ENCODE data around the gene TPH1.
"Not testable (repeated sequence)": the region's sequence is repeated elsewhere in the genome, so short reads cannot be mapped to it uniquely, and the experiment has no call there.

TPH1 gene

DNA sequence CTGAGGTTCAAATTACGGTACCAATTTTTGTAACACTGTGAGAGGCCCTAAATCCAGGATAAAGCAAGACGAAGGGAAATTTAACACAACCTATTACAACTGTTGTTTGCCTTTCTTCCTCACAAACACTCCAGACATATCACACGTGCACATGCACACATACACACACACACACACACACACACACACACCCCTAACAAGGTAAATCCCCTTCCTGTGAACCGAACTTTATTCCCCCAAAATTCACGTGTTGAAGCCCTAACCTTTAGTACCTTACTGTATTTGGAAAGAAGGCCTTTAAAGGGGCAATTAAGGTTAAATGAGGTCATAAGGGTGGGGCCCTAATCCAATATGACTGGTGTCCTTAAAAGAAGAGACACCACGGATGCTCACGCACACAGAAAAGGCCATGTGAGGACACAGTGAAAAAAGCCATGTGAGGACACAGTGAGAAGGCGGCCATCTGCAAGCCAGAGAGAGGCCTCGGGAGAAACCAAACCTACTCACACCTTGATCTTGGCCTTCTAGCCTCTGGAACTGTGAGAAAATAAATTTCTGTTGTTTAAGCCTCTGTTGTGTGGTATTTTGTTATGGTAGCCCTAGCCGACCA, 35.0 kb downstream of the TPH1 start:
- WGBS (ENCODE audit: insufficient coverage, insufficient read length): no CpG with 5 or more reads among the region's 10 CpGs

DNA sequence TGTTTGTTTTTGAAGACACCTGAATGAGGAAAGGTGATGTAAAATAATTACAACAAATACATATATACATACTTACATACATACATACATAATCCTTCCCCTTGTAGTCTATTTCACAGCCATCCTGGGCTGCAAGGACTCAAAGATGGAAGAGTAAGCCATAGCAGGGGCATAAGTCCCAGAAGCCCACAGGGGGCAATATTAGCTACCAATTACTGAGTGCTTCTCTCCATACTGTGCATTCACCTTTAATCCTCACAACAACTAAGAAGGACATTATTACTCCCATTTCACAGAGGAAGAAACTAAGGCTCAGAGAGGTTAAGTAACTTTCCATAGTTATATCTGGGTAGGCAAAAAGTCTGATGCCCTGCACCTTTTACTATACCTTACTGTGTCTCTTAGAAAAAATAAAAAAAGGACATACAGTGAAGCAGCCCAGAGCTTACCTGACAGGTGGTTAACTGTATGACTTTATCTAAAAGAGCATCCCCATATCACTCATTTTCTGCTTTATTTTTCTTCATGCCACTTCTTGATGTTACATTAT, 35.9 kb downstream of the TPH1 start:
- Histone ChIP-seq H3K36me3 (ENCODE audit: control insufficient read depth, insufficient read depth, low read length) (no peaks in the 10 kb centered on the region), H3K9me3 (ENCODE audit: control insufficient read depth, insufficient read depth, low read length) (no peaks in the 10 kb centered on the region), H3K27ac (ENCODE audit: low read length) (no peak overlapping the region), H3K27me3 (ENCODE audit: control insufficient read depth, insufficient read depth, low read length) (no peaks in the 10 kb centered on the region; the same call in 1 of the 2 replicates), H3K4me1 (ENCODE audit: control insufficient read depth, insufficient read depth, low read length) (no peaks in the 10 kb centered on the region; the same call in 1 of the 2 replicates), H3K4me3 (ENCODE audit: low read length) (no peak overlapping the region)
- no peak for DNase-seq (ENCODE audit: low read depth, low spot score)

More for the DNA sequence above, 35.0 kb downstream of the TPH1 start:
- H3K27me3 ChIP-seq (ENCODE audit: control insufficient read depth, insufficient read depth, low read length): no peaks in the 10 kb centered on the region; the same call in 1 of the 2 replicates
- no peaks in the 10 kb centered on the region for H3K9me3 ChIP-seq (ENCODE audit: control insufficient read depth, insufficient read depth, low read length)
- H3K4me3 ChIP-seq (ENCODE audit: low read length): no peak overlapping the region
- no peaks in the 10 kb centered on the region for H3K36me3 ChIP-seq (ENCODE audit: control insufficient read depth, insufficient read depth, low read length)
- H3K27ac ChIP-seq (ENCODE audit: low read length): no peak overlapping the region
- no peak for DNase-seq (ENCODE audit: low read depth, low spot score)
- no peaks in the 10 kb centered on the region; the same call in 1 of the 2 replicates for H3K4me1 ChIP-seq (ENCODE audit: control insufficient read depth, insufficient read depth, low read length)

DNA sequence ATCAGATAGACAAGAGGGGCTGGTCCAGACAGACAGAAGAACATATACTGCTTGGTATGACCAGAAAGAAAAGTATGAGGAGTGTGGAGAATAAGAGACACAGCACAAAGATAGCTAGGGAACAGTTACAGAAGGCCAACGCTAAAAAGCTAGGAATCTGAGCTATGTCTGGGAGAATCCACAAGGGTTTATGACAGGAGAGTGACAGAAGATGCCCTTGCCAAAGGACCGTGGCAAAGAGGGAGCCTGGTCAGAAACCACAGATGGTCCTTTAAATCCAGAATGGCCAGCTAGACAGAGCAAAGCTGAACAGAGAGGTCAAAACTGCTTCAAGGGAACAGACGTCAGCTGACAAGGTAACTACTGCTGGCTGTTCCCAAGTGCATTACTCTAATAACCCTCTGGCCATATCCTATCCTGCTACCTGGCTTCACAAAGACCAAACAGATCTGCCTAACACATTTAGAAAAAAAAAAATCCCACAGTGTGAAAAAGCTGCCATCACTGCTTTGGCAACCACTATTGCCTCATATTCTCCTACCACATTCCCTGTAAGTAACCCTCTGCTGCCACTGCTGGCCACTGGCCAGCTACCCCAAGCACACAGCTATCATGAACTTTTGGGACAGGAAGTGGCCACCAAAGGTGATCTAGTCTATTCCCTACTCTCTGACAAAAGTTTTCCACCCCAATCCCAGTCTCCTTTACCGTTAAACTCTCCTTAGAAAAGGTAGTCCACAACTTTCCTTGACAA, 40.5 kb downstream of the TPH1 start:
- no CpG with 5 or more reads among the region's 4 CpGs for WGBS (ENCODE audit: insufficient coverage, insufficient read length)
- H3K9me3 ChIP-seq (ENCODE audit: control insufficient read depth, insufficient read depth, low read length): no peaks in the 10 kb centered on the region
- no peak for DNase-seq (ENCODE audit: low read depth, low spot score)
- no peak overlapping the region for H3K27ac ChIP-seq (ENCODE audit: low read length)
- H3K27me3 ChIP-seq (ENCODE audit: control insufficient read depth, insufficient read depth, low read length): no peaks in the 10 kb centered on the region
- H3K4me1 ChIP-seq (ENCODE audit: control insufficient read depth, insufficient read depth, low read length): no peaks in the 10 kb centered on the region
- no peaks in the 10 kb centered on the region for H3K36me3 ChIP-seq (ENCODE audit: control insufficient read depth, insufficient read depth, low read length)
- H3K4me3 ChIP-seq (ENCODE audit: low read length): no peak overlapping the region

DNA sequence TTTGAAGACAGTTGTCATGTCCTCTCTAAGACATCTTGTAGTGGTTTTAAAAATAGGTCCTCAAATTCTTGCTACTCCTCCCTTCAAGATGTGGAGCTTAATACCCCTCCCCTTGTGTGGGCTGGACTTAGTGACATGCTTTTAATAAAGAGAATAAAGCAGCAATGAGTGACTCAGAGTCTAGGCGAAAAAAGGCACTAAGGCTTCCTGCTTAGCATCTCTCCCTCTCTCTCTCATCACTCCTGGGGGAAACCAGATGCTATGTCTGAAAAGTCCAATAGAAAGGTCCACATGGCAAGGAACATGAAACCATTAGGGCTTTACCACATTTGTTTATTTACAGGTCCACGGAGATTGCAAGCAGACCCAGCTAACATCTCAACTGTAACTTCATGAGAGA, 44.9 kb downstream of the TPH1 start:
- no peaks in the 10 kb centered on the region for H3K9me3 ChIP-seq (ENCODE audit: control insufficient read depth, insufficient read depth, low read length)
- H3K36me3 ChIP-seq (ENCODE audit: control insufficient read depth, insufficient read depth, low read length): no peaks in the 10 kb centered on the region
- no peaks in the 10 kb centered on the region for H3K4me1 ChIP-seq (ENCODE audit: control insufficient read depth, insufficient read depth, low read length)
- H3K27me3 ChIP-seq (ENCODE audit: control insufficient read depth, insufficient read depth, low read length): no peaks in the 10 kb centered on the region
- no peak for DNase-seq (ENCODE audit: low read depth, low spot score)
- no peak overlapping the region for H3K27ac ChIP-seq (ENCODE audit: low read length)
- no CpG with 5 or more reads among the region's 2 CpGs for WGBS (ENCODE audit: insufficient coverage, insufficient read length)
- no peak overlapping the region for H3K4me3 ChIP-seq (ENCODE audit: low read length)

DNA sequence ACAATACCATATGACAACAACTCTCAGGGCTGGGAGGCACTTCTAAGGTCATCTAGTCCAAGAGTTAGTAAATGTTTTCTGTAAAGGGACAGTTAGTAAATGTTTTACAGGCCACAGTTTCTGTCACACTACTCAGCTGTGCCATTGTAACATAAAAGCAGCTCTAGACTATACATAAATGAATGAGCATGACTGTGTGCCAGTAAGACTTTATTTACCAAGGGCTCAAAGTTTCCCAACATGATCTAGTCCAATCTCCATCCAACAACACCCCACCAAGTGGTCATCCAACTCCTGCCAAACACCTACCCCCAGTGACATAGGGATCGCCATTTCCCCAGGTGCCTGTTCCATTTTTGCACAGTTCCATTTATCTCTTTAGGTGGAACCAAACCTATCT, 45.3 kb downstream of the TPH1 start:
- no peaks in the 10 kb centered on the region for H3K36me3 ChIP-seq (ENCODE audit: control insufficient read depth, insufficient read depth, low read length)

DNA sequence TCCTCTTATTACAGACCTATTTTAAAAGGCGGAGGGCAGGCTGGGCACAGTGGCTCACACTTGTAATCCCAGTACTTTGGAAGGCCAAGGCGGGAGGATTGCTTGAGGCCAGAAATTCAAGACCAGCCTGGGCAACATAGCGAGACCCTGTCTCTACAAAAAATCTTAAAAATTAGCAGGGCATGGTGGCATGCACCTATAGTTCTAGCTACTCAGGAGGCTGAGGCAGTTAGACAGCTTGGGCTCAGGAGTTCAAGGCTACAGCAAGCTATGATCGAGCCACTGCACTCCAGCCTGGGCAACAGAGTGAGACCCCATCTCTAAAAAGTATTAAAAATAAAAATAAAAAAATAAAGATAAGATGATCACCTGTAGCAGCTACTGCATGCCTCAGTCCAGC, 45.9 kb downstream of the TPH1 start:
- no CpG with 5 or more reads among the region's 4 CpGs for WGBS (ENCODE audit: insufficient coverage, insufficient read length)

More for the DNA sequence above, 45.3 kb downstream of the TPH1 start:
- DNase-seq (ENCODE audit: low read depth, low spot score): no peak
- Histone ChIP-seq H3K9me3 (ENCODE audit: control insufficient read depth, insufficient read depth, low read length) (no peaks in the 10 kb centered on the region), H3K4me1 (ENCODE audit: control insufficient read depth, insufficient read depth, low read length) (no peaks in the 10 kb centered on the region), H3K27me3 (ENCODE audit: control insufficient read depth, insufficient read depth, low read length) (no peaks in the 10 kb centered on the region), H3K27ac (ENCODE audit: low read length) (no peak overlapping the region), H3K4me3 (ENCODE audit: low read length) (no peak overlapping the region)
- WGBS (ENCODE audit: insufficient coverage, insufficient read length): no CpG with 5 or more reads among the region's 1 CpG

More for the DNA sequence above, 45.9 kb downstream of the TPH1 start:
- not testable (repeated sequence) for H3K9me3 ChIP-seq (ENCODE audit: control insufficient read depth, insufficient read depth, low read length); H3K4me1 ChIP-seq (ENCODE audit: control insufficient read depth, insufficient read depth, low read length); DNase-seq (ENCODE audit: low read depth, low spot score); H3K36me3 ChIP-seq (ENCODE audit: control insufficient read depth, insufficient read depth, low read length); H3K27me3 ChIP-seq (ENCODE audit: control insufficient read depth, insufficient read depth, low read length); H3K27ac ChIP-seq (ENCODE audit: low read length); H3K4me3 ChIP-seq (ENCODE audit: low read length)
